Fibroblast of villous mesenchyme (primary cell): ENCODE data around the gene CEP350. TPM values are rescaled to one million over a fixed set of nuclear protein-coding genes. Genes with fewer than 3 reads are reported as not detected.

Experiments
- DNase-seq: peaks from one replicate; pipeline ENCODE4 v3.0.0-alpha.2; 2010; ENCODE audit warnings: low read depth
- H3K4me3 ChIP-seq: 2 replicates; pipeline ENCODE4 v1.5.1; 2011; ENCODE audit warnings: low read depth, mild to moderate bottlenecking, low read length
- CTCF ChIP-seq: IDR thresholded peaks from 2 replicates; pipeline ENCODE4 v1.5.1; 2012; ENCODE audit warnings: low read depth, mild to moderate bottlenecking, low read length; ENCODE audit not compliant: insufficient read depth
- total RNA-seq: library from RNA; depleted of rRNA; stranded (reverse); fragments of >200 nt; gene quantifications from 2 replicates; pipeline ENCODE4 v1.2.3, GENCODE V29; 2012

The CEP350 gene
- total RNA-seq, 1 donor, result 72.1 TPM

GRCh38 chr1:180157108-180157507 is 202.5 kb downstream of the CEP350 start:
- DNase-seq, result peak; percentile 22
- TF ChIP-seq CTCF, result no peak
- H3K4me3 ChIP-seq, result peak overlapping the region; percentile 92

- DNase-seq, result no peak
- no peak for TF ChIP-seq CTCF
- H3K4me3 ChIP-seq, result peak overlapping the region; percentile 92
Measured at GRCh38 chr1:180157576-180158057, 203.0 kb downstream of the CEP350 start.

GRCh38 chr1:180158149-180159147 is 203.8 kb downstream of the CEP350 start:
- H3K4me3 ChIP-seq, result no peak overlapping the region
- DNase-seq, result no peak
- TF ChIP-seq CTCF, result no peak

DNA sequence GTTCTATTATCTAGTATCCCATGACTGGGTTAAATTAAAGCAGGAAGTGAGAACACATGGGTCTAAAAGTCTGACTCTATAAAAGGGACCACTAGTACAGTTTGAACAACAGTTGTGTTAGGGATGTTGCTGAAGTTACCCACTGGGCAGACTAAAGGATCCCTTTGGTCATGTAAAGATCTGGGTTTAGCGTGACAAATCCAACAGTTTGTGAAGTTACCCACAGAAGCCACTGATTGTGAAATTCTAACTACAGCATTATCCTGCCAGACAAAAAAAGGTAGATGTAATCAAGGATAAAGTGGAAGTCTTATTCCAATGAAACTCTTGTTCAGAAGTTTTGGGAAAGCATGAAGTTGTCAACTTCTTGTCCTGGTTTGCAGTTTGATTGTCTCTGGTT is 205.7 kb downstream of the CEP350 start:
- TF ChIP-seq CTCF, result no peak
- no peak overlapping the region for H3K4me3 ChIP-seq
- no peak for DNase-seq

GRCh38 chr1:180163041-180163440 is 208.4 kb downstream of the CEP350 start:
- no peak for DNase-seq
- no peak for TF ChIP-seq CTCF
- no peak overlapping the region for H3K4me3 ChIP-seq

Other genes with a start within 250 kb of the CEP350 start
- gene FAM163A, start 211.5 kb upstream of the CEP350 start, total RNA-seq, result under 0.01 TPM in 2 replicates
- gene TOR1AIP2, start 77.0 kb upstream of the CEP350 start, total RNA-seq, result 92.1 and 179 TPM in 2 replicates
- 39.0 and 66.5 TPM in 2 replicates for gene TOR1AIP1, start 72.5 kb upstream of the CEP350 start, total RNA-seq
- gene QSOX1, start 200.1 kb downstream of the CEP350 start, total RNA-seq, result 128 and 164 TPM in 2 replicates